ENCODE data around the gene OPHN1.
"Not testable (repeated sequence)": the region's sequence is repeated elsewhere in the genome, so short reads cannot be mapped to it uniquely, and the experiment has no call there.

Gene OPHN1

DNA sequence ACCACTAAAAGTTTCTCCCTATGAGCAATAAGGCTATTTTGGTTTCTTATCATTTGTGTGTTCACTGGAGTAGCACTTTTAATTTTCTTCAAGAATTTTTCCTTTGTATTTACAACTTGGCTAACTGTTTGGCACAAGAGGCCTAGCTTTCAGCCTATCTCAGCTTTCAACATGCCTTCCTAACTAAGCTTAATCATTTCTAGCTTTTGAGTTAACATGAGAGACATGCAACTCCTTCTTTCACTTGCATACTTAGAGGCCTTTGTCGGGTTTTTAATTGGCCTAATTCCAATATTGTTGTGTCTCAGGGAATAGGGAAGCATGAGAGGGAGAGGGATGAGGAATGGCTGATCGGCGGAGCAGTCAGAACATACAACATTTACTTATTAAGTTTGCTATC is 349.8 kb downstream of the OPHN1 start:
- no peak overlapping the region for H3K4me3 ChIP-seq (ENCODE audit: low read depth, low read length)

DNA sequence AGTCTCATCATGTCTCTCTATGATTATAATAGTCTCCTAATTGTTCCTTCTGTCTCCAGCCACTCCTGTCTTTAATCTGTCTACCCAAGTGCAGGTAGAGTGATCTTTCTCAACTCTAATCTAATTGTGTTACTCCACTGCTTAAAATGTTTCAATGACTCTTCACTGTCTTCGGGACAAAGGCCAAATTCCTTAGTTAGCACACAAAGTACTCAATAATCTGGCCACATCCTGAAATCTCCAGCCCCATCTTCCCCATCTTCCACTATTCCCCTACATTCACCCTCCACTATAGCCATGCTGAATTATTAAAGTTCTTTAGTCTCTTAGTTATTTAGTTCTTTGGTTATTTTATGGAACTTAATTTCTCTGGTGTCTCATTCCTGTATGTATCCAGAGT is 353.3 kb downstream of the OPHN1 start:
- no peak overlapping the region for H3K4me3 ChIP-seq (ENCODE audit: low read depth, low read length)

DNA sequence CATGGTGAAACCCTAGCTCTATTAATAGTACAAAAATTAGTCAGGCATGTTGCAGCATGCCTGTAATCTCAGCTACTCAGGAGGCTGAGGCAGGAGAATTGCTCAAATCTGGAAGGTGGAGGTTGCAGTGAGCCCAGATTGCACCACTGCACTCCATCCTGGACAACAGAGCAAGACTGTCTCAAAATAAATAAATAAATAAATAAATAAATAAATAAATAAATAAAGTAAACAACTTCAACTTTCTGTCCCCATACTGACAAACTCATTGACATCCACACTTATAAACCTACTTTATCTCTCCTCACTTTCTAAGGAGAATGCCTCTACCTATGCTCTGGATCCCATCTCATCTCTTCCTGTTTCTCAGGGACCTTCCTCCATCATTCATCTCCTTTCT is 354.5 kb downstream of the OPHN1 start:
- not testable (repeated sequence) for H3K4me3 ChIP-seq (ENCODE audit: low read depth, low read length)

DNA sequence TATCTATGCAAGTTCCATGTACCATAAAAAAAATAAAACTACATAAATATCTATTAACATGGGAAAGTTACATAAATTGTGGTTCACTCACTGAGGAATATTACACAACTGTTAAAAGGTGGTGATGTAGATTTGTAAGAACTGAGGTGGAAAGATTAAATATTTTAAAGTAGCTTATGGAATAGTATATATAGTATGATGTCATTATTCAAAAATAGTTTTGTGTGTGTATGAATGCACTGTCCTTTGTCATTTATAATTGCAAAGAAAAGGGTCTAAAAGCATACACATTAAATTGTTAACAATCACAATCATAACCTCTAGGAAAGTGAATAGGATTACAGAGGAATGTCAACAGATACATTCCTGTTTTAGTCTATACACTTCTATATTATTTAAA is 355.9 kb downstream of the OPHN1 start:
- no peak overlapping the region for H3K4me3 ChIP-seq (ENCODE audit: low read depth, low read length)

DNA sequence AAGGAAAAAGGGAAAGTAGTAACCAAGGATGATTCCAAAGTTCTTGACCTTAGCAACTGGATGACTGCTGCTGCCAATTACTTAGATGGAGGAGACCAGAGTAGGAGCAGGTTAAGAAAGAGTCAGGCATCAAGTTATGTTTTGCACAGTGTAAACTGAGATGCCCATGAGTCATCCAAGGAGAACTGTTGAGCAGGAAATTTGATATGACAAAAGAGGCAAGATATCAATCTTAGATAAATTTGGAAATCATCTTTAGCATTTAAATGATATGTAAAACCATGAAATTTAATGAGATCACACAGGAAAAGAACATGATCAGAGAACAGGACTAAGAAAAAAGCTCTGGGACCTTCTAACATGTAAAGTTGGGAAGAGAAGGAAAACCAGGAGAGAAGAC is 361.3 kb downstream of the OPHN1 start:
- no peak overlapping the region for H3K4me3 ChIP-seq (ENCODE audit: low read depth, low read length)

DNA sequence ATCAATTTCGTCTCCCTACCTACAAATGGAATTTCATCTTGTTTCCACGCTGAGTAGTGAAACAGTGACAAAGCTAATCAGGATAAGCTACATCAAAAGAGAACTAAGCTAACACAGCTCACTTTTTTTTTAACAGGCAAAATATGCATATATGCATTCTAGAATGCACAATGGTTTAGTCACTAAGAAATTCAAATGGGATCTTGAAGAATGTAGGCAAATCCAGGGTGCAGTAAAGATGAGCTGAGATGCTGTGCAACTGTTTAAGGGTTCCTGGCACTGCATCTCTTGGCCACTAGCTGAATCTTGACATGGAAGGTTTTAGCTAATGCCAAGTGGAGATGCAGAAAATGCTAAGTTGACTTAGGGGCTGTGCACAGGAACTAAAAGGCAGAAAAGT is 363.2 kb downstream of the OPHN1 start:
- H3K4me3 ChIP-seq (ENCODE audit: low read depth, low read length), result not testable (repeated sequence)

DNA sequence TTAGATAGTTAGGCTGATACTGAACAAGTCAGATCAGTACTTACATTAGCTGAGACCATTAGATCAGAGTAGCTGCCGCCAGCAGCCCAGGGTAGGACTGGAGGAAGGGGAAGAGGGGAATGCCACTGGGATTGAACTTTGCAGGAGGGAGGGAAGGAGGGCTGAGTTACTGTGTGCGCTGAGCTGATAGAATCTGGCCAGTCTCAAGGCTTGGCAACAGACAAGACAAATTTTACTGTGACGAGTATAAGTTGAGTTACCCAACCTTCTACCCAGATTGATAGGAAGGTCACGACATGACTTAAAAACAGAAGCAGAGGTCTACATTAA is 372.1 kb downstream of the OPHN1 start:
- no peak overlapping the region for H3K4me3 ChIP-seq (ENCODE audit: low read depth, low read length)

DNA sequence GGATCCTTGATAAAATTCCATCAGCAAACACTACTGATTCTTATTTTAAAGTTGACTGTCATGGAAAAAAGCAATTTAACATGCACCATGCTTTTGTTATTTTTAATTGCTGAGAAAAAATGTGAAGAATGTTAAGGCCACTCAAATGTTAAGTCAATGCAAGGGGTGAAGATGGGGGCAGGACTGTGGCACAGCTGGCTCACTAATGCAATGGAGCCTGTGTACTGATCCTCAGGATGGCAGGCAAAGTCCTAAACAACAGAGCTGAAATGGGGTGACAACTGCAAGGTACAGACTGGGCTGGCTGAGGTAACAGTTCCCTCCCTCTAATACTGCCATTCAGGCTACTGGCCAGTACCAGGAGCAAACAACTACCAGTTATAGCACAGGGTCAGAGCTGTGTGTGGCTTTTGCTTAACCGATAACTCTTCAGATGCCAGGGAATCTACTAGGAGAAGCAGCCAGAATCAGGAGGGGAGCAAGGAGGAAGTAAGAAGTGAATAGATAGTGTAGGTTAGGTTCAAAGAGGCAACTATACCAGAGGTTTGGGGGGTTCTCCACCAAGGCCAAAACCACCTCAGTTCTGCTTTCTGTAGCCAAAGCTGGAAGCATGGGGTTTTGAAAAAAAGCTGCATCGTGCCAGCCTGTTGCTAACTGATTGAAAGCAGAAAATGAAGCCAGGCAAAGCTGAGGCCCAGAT is 372.6 kb downstream of the OPHN1 start:
- no peak overlapping the region for H3K4me3 ChIP-seq (ENCODE audit: low read depth, low read length)

DNA sequence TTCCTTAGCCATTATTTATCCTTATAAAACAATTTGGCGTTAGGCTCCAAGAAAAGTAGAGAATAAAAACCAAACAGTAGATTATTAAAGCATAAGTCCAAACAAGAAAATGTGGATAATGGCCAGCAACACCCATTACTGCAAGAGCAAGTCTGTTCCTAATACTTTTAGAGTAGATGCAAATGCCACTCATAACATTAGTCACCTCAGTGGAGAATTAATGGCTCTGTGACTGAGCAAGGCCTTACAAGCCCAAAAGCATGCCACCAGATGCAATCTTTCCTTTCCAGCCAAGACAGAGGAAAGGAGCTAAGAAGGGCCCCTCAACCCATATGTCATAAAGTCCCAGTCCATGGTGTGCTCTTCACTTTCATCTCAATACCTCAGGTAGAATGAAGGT is 373.8 kb downstream of the OPHN1 start:
- H3K4me3 ChIP-seq (ENCODE audit: low read depth, low read length), result no peak overlapping the region

DNA sequence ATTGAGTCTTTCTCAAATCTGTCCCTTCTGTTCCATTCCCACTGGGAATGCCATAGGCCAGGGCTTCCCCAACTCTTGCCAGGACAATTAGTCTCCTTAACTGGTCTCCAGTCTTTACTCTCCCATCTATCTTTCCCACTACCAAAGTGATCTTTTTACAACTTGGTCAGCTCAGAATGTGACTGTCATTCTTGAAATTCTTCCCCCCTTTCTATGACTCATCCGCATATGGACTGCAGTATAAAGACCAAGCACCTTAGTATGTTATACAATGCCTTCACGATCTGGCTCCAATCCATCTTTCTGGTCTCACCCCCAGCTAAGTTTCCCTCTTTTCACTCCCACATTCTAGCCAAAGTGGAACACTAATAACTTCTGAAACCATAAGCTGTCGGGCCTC is 383.8 kb downstream of the OPHN1 start:
- no peak overlapping the region for H3K4me3 ChIP-seq (ENCODE audit: low read depth, low read length)

DNA sequence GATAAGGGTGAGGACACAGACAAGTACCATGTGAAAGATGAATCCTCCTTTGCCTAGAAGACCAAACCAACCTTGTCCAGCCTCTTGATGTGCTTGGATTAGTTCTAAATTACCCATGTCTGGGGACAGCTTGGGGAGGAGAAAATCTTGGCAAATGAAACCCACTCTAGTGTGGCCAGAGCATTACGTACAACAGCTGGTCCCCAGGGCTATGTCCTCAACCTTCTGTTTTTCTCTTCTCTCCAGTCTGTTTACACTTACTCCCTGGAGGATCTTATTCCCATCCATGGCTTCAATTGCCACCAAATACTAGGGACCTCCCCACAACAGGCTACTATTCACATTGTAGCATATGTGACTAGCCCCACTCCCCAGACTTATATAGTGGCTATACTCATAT is 384.5 kb downstream of the OPHN1 start:
- H3K4me3 ChIP-seq (ENCODE audit: low read depth, low read length), result no peak overlapping the region

DNA sequence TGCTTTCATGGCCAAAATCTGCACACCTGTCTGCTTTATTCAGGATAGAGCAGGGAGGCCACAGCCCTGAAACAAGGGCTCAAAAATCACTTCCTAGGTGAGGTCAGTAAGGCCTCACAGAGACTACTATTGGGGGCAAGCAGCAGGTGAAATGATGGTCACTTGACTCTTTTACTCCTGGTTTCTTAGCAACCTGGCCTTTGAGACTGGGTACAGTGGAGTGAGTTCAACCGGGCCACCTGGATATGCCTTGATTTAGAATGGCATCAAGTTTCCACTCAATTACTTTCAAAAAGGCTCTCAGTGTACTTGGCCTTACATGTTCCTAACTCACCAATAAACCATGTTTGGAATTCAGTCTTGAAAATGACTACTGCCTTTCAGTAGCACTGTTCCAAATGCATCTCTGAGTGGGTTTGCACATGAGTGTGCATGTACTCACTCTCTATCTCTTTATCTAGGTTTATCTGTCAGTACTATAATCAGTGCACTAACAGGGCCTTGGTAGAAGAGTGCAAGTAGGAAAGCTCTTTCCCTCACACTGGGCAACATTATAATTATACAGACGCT is 388.2 kb downstream of the OPHN1 start:
- no peak overlapping the region for H3K4me3 ChIP-seq (ENCODE audit: low read depth, low read length)

DNA sequence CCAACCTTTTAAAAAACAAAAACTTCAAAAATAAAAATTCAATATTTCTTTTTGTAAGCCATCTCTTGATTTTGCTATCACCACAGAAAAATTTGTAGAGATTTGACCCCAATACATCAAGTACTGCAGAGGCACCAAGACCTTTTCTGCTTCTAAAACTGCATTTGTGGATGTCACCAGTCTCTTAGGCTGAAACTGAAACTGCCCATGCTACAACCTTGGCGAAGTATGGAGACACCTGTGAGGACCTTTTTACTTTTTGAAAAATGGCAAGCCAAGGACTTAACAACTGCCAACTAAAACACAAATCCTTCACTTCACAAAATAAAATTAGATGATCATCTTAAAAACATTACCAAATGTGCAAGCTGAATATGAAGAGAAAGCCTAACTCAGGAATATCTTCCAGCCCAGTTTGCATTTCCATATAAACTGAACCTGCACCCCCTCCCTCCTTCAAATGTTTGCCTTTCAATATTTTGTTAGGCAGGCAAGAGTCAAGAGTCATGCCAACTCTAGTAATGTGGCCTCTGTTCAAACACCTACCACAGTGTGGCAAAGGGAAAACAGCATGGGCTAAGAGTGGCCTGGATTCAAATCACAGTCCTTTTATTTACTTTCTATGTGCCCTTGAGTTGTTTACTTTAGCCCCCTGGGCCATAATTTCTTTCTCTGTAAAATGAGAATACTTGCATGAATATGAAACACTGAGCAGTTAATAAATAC is 389.4 kb downstream of the OPHN1 start:
- no peak overlapping the region for H3K4me3 ChIP-seq (ENCODE audit: low read depth, low read length)

DNA sequence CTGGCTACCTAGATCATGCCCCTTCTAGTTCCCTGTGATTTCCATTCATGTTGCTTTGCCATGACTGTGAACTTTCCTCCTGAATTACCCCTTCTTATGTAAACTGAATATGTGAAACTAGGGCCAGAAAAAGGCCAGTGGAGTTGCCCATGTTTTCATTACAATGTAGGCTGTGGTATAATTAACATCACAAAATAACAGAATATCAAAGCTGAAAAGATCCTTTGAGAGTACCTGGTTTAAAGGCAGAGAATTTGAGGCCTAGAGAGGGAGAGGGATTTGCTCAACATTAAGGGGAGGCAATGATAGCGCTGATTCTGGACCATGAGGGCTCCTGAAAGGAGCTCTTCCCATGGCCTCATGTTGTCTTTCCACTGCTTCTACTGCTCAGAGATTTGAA is 392.2 kb downstream of the OPHN1 start:
- no peak overlapping the region for H3K4me3 ChIP-seq (ENCODE audit: low read depth, low read length)

DNA sequence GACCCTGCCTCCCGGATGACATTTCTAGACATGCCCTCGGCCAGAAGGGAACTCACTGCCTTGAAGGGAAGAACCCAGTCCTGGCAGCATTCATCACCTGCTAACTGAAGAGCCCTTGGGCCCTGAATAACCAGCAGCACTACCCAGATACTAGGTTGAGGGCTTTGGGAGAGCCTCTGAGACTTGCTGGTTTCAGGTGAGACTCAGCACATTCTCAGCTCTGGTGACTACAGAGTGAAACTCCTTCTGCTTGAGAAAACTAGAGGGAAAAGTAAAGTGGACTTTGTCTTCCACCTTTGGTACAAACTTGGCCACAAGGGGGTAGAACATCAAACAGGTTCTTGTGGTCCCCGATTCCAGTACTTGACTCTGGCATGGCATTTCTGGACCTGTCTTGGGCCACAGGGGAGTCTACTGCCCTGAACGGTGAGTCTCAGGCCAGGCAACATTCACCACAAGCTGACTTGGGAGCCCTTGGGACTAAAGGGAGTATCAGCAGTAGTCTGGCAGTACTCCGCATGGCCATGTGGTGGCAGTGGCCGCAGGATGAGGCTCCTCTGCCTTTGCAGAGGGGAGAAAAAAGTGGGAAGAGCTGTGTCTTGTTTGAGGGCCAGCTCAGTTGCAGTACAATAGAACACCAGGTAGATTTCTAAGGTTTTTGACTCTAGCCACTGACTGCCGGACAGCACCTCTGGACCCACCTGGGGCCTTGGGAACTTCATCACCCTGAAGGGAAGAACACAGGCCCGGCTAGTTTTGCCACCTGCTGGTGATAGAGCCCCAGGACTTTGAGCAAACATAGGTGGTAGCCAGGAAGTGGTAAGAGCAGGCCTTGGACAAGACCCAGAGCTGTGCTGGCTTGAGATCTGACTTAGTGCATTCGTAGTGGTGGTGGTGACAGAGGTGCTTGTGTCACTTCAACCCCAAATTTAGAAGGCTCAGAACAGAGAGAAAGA is 414.8 kb downstream of the OPHN1 start:
- H3K4me3 ChIP-seq (ENCODE audit: low read depth, low read length), result no peak overlapping the region

DNA sequence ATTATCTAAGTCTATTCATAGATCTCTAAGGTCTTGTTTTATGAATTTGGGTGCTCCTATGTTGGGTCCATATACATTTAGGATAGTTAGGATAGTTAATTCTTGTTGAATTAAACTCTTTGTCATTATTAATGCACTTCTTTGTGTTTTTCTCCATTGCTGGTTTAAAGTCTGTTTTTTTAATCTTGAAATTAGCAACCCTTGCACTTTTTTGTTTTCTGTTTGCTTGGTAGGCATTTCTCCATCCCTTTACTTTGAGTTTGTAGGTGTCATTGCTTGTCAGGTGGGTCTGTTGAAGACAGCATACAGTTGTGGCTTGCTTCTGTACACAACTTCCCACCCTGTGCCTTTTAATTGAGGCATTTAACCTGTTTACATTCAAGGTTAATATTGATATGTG is 434.8 kb downstream of the OPHN1 start:
- no peak overlapping the region for H3K4me3 ChIP-seq (ENCODE audit: low read depth, low read length)

All from iPS-11a (cell line).